Loucy (cell line): ENCODE results near the gene ST6GALNAC4.

Experiments used
- EZH2phosphoT487 ChIP-seq: fragments of 200-600 bp; IDR thresholded peaks from 2 replicates; pipeline ENCODE4 v1.6.1; 2018; ENCODE audit warnings: antibody characterized with exemption, mild to moderate bottlenecking, moderate library complexity, borderline replicate concordance
- TF ChIP-seq, protein P1 (sequence below): fragments of 200-600 bp; sonication (generic); conservative IDR thresholded peaks from 2 replicates; pipeline ENCODE4 v1.5.1; 2014; ENCODE audit warnings: mild to moderate bottlenecking, antibody characterized with exemption, low read length

- TF ChIP-seq, protein P1, sequence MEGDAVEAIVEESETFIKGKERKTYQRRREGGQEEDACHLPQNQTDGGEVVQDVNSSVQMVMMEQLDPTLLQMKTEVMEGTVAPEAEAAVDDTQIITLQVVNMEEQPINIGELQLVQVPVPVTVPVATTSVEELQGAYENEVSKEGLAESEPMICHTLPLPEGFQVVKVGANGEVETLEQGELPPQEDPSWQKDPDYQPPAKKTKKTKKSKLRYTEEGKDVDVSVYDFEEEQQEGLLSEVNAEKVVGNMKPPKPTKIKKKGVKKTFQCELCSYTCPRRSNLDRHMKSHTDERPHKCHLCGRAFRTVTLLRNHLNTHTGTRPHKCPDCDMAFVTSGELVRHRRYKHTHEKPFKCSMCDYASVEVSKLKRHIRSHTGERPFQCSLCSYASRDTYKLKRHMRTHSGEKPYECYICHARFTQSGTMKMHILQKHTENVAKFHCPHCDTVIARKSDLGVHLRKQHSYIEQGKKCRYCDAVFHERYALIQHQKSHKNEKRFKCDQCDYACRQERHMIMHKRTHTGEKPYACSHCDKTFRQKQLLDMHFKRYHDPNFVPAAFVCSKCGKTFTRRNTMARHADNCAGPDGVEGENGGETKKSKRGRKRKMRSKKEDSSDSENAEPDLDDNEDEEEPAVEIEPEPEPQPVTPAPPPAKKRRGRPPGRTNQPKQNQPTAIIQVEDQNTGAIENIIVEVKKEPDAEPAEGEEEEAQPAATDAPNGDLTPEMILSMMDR = no peak
- TF ChIP-seq EZH2phosphoT487 = no peak
Measured at GRCh38 chr9:127890053-127890452, 26.8 kb downstream of the ST6GALNAC4 start.
